ENCODE results near the gene NACC1. TPM values are rescaled to one million over a fixed set of nuclear protein-coding genes. Genes with fewer than 3 reads are reported as not detected.

The NACC1 gene
- total and polyA plus RNA-seq, 2 of the 8 experiments (the other 6 are each of a cell fraction or from before 2014, with no cell fraction given), result 234 to 301 TPM

DNA sequence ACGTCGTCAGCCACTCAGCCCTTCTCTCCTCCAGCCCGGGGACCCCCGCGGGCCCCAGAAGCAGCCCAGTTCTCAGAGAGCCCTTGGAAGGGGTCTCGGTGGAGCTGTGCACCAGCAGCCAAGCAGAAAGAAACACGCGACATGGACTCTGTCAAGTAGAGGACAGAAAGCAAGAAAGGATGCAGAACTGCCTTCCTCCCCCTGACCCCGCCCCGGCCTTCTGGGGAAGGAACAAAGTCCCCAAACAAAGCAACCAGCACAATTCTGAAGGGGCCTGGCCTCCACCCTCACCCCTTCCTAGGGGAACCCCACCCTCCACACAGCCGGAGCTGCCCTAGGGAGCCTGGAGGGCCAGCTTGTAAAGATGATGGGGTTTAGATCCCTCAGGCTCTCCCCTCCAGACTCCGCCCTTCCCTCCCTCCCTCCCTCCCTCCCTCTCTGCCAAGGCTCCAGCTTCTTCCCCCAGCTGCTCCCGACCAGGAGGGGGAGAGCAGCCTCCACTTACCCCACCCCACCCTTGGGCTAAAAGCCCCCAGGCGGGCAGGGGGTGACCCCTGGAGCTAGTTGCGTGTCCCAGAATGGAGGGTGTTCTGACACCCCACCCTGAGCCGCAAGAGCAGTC, 23.2 kb upstream of the NACC1 start:
- Histone ChIP-seq H4K20me1 (replicated peaks in 1 of 2; ENCODE audit: control insufficient read depth in 1 of 2, insufficient read depth in 2 of 2, low read length in 2 of 2) (peaks cover 2 to 6% of the 10 kb centered on the region in 2 experiments), H3K23ac (ENCODE audit: insufficient read length) (no peak overlapping the region), H2AFZ (ENCODE audit: low read length) (no peak overlapping the region; the same call in 1 of the 2 replicates), H3K4me1 (replicated peaks in 1 of 4; ENCODE audit: control insufficient read depth in 3 of 4, insufficient read depth in 4 of 4, low read length in 3 of 4) (peaks cover 0 to 22% (median 17%) of the 10 kb centered on the region in 4 experiments; a peak in 5 of 7 replicates), H3K4me3 (ENCODE audit: extremely low read depth in 1 of 4, insufficient read depth in 2 of 4, low read depth in 3 of 4, low read length in 4 of 4) (peak overlapping the region; percentile 39 to 58 (median 46); a peak in 6 of 8 replicates), H3K18ac (ENCODE audit: extremely low read depth, low read length) (peak overlapping the region; percentile 68), H3K4me2 (ENCODE audit: insufficient read depth in 1 of 2, low read depth in 2 of 2, low read length in 2 of 2) (peak overlapping the region; percentile 79 to 85), H2AK5ac (ENCODE audit: low read depth, low read length) (no peak overlapping the region), H3K79me1 (ENCODE audit: low read depth, low read length) (no peaks in the 10 kb centered on the region), H3K9me3 (ENCODE audit: insufficient read depth in 2 of 2, low read depth in 1 of 2, low read length in 1 of 2) (no peaks in the 10 kb centered on the region), H3K9ac (replicated peaks in 1 of 4; ENCODE audit: extremely low read depth in 1 of 4, low read depth in 3 of 4, low read length in 3 of 4) (no peak overlapping the region), H3K36me3 (ENCODE audit: control insufficient read depth in 2 of 4, insufficient read depth in 4 of 4, low read length in 3 of 4) (no peaks in the 10 kb centered on the region), H2BK15ac (ENCODE audit: low read length) (no peak overlapping the region), H4K8ac (ENCODE audit: extremely low read depth, insufficient read depth, low read length) (no peak overlapping the region), H2BK120ac (replicated peaks; ENCODE audit: low read depth, low read length) (no peak overlapping the region), H4K91ac (replicated peaks; ENCODE audit: insufficient read length, low read length) (peak overlapping the region; percentile 41), H2BK12ac (ENCODE audit: low read depth, low read length) (no peak overlapping the region), H4K5ac (ENCODE audit: insufficient read length, low read depth, low read length) (no peak overlapping the region), H3K27me3 (replicated peaks in 1 of 4; ENCODE audit: control insufficient read depth in 3 of 4, extremely low read depth in 1 of 4, insufficient read depth in 3 of 4, low read length in 3 of 4) (peaks cover 21 to 84% (median 59%) of the 10 kb centered on the region in 4 experiments), H3K56ac (replicated peaks; ENCODE audit: insufficient read length, low read depth, low read length) (no peak overlapping the region), H3K27ac (ENCODE audit: low read depth, low read length) (no peak overlapping the region), H3K23me2 (ENCODE audit: low read depth, low read length) (peaks cover 3% of the 10 kb centered on the region; the same call in 1 of the 2 replicates), H3K79me2 (ENCODE audit: control insufficient read depth in 1 of 2, insufficient read depth in 2 of 2, low read length in 2 of 2) (no peaks in the 10 kb centered on the region), H2BK5ac (ENCODE audit: low read depth, low read length) (no peak overlapping the region; the same call in 1 of the 2 replicates), H3K4ac (replicated peaks; ENCODE audit: insufficient read length, low read depth, low read length) (no peak overlapping the region), H2BK20ac (ENCODE audit: low read length) (no peak overlapping the region), H3K14ac (ENCODE audit: insufficient read length) (no peak overlapping the region)
- FAIRE-seq, result no peak
- ChIA-PET CTCF (ENCODE audit: partially characterized antibody) (interaction anchor here (1.0 to 48.8 kb wide), 23 partner anchors 9 to 954 kb away, joined by 3 to 1145 read pairs (median 18); partner anchors contain the start of gene DAND5), POLR2A (ENCODE audit: partially characterized antibody) (interaction anchor here (0.8 to 3.8 kb wide), 20 partner anchors 10 to 161 kb away, joined by 3 to 15 read pairs (median 5); partner anchors contain the start of gene FARSA)
- WGBS, 2 experiments (ENCODE audit: extremely low coverage in 1 of 2, insufficient coverage in 1 of 2, insufficient read length in 1 of 2, insufficient replicate concordance in 2 of 2, low coverage in 1 of 2, low lambda C conversion rate in 2 of 2, missing lambda C conversion rate in 1 of 2), result 12% methylated on average over 11 of the region's 16 CpGs; no CpG with 5 or more reads in 1 of the 2 experiments
- DNase-seq (ENCODE audit: low read depth in 1 of 2, low spot score in 2 of 2), result peak in 1 of 2 experiments; percentile 86
- TF ChIP-seq PHF8 (conservative IDR thresholded peaks at IDR 0.05; ENCODE audit: low read depth, low read length), result no peak
- TF ChIP-seq GABPA (IDR thresholded peaks at IDR 0.05; ENCODE audit: borderline replicate concordance, insufficient read depth, low read length), result no peak

Data from H1 (cell line).